ENCODE measurements around the gene NKAPL. TPM values are rescaled to one million over a fixed set of nuclear protein-coding genes. Genes with fewer than 3 reads are reported as not detected.

NKAPL gene
- total and polyA plus RNA-seq, 2 of the 13 experiments (the other 11 are each of a cell fraction or from before 2014, with no cell fraction given), result not detected

DNA sequence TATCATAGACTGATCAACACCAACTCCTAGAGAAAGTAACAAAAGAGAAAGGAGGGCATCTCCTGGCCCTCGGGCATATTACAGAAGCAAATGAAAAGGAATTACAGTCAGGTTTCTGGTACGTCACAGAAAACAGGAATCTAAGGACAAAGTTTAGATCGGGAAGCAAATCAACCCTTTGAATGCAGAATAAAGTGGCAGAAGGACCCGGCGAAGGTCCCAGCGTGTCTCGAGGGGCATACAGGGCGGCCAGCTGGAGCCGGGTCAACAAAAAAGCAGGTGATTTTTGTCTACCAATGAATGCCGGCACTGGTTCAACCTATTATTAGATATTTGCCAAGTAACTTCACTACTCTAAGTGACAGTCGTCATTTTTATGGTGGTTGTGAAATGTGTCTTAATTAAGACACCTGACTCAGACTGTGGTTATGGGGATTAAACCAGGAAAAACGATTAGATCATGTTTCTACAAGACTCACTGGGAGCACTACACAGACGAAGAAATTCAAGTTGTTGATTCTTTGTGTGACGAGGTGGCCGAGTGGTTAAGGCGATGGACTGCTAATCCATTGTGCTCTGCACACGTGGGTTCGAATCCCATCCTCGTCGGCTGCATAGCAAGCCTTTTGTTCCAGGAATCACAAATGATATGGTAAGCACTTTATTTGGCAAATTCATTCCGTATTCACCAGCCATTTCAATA, 46.4 kb upstream of the NKAPL start (continued):
- TF ChIP-seq, protein P1, sequence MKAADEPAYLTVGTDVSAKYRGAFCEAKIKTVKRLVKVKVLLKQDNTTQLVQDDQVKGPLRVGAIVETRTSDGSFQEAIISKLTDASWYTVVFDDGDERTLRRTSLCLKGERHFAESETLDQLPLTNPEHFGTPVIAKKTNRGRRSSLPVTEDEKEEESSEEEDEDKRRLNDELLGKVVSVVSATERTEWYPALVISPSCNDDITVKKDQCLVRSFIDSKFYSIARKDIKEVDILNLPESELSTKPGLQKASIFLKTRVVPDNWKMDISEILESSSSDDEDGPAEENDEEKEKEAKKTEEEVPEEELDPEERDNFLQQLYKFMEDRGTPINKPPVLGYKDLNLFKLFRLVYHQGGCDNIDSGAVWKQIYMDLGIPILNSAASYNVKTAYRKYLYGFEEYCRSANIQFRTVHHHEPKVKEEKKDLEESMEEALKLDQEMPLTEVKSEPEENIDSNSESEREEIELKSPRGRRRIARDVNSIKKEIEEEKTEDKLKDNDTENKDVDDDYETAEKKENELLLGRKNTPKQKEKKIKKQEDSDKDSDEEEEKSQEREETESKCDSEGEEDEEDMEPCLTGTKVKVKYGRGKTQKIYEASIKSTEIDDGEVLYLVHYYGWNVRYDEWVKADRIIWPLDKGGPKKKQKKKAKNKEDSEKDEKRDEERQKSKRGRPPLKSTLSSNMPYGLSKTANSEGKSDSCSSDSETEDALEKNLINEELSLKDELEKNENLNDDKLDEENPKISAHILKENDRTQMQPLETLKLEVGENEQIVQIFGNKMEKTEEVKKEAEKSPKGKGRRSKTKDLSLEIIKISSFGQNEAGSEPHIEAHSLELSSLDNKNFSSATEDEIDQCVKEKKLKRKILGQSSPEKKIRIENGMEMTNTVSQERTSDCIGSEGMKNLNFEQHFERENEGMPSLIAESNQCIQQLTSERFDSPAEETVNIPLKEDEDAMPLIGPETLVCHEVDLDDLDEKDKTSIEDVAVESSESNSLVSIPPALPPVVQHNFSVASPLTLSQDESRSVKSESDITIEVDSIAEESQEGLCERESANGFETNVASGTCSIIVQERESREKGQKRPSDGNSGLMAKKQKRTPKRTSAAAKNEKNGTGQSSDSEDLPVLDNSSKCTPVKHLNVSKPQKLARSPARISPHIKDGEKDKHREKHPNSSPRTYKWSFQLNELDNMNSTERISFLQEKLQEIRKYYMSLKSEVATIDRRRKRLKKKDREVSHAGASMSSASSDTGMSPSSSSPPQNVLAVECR (CRISPR knock-in tag; IDR thresholded peaks at IDR 0.05; ENCODE audit: borderline replicate concordance), result peak; percentile 59; the same call in 1 of the 2 replicates
- peak; percentile 60 for TF ChIP-seq HDAC2 (CRISPR knock-in tag; IDR thresholded peaks at IDR 0.05)
- TF ChIP-seq, protein P2, sequence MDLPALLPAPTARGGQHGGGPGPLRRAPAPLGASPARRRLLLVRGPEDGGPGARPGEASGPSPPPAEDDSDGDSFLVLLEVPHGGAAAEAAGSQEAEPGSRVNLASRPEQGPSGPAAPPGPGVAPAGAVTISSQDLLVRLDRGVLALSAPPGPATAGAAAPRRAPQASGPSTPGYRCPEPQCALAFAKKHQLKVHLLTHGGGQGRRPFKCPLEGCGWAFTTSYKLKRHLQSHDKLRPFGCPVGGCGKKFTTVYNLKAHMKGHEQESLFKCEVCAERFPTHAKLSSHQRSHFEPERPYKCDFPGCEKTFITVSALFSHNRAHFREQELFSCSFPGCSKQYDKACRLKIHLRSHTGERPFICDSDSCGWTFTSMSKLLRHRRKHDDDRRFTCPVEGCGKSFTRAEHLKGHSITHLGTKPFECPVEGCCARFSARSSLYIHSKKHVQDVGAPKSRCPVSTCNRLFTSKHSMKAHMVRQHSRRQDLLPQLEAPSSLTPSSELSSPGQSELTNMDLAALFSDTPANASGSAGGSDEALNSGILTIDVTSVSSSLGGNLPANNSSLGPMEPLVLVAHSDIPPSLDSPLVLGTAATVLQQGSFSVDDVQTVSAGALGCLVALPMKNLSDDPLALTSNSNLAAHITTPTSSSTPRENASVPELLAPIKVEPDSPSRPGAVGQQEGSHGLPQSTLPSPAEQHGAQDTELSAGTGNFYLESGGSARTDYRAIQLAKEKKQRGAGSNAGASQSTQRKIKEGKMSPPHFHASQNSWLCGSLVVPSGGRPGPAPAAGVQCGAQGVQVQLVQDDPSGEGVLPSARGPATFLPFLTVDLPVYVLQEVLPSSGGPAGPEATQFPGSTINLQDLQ (CRISPR knock-in tag; IDR thresholded peaks at IDR 0.05), result no peak
- TF ChIP-seq, protein P3, sequence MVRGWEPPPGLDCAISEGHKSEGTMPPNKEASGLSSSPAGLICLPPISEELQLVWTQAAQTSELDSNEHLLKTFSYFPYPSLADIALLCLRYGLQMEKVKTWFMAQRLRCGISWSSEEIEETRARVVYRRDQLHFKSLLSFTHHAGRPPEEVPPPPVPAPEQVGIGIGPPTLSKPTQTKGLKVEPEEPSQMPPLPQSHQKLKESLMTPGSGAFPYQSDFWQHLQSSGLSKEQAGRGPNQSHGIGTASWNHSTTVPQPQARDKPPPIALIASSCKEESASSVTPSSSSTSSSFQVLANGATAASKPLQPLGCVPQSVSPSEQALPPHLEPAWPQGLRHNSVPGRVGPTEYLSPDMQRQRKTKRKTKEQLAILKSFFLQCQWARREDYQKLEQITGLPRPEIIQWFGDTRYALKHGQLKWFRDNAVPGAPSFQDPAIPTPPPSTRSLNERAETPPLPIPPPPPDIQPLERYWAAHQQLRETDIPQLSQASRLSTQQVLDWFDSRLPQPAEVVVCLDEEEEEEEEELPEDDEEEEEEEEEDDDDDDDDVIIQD (CRISPR knock-in tag; IDR thresholded peaks at IDR 0.05; ENCODE audit: low read depth), result no peak
- TF ChIP-seq MIXL1 (CRISPR knock-in tag; IDR thresholded peaks at IDR 0.05), result peak; percentile 83; the same call in 1 of the 2 replicates
- TF ChIP-seq, protein P4, sequence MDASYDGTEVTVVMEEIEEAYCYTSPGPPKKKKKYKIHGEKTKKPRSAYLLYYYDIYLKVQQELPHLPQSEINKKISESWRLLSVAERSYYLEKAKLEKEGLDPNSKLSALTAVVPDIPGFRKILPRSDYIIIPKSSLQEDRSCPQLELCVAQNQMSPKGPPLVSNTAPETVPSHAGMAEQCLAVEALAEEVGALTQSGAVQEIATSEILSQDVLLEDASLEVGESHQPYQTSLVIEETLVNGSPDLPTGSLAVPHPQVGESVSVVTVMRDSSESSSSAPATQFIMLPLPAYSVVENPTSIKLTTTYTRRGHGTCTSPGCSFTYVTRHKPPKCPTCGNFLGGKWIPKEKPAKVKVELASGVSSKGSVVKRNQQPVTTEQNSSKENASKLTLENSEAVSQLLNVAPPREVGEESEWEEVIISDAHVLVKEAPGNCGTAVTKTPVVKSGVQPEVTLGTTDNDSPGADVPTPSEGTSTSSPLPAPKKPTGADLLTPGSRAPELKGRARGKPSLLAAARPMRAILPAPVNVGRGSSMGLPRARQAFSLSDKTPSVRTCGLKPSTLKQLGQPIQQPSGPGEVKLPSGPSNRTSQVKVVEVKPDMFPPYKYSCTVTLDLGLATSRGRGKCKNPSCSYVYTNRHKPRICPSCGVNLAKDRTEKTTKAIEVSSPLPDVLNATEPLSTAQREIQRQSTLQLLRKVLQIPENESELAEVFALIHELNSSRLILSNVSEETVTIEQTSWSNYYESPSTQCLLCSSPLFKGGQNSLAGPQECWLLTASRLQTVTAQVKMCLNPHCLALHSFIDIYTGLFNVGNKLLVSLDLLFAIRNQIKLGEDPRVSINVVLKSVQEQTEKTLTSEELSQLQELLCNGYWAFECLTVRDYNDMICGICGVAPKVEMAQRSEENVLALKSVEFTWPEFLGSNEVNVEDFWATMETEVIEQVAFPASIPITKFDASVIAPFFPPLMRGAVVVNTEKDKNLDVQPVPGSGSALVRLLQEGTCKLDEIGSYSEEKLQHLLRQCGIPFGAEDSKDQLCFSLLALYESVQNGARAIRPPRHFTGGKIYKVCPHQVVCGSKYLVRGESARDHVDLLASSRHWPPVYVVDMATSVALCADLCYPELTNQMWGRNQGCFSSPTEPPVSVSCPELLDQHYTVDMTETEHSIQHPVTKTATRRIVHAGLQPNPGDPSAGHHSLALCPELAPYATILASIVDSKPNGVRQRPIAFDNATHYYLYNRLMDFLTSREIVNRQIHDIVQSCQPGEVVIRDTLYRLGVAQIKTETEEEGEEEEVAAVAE (CRISPR knock-in tag; IDR thresholded peaks at IDR 0.05; ENCODE audit: borderline replicate concordance), result peak; percentile 74; the same call in 1 of the 2 replicates
- 0 out of 2 replicates have a peak, but pooled peaks have one; percentile 52 for TF ChIP-seq ZIK1 (CRISPR knock-in tag; IDR thresholded peaks at IDR 0.05; ENCODE audit: borderline replicate concordance, low read depth)
- TF ChIP-seq, protein P5, sequence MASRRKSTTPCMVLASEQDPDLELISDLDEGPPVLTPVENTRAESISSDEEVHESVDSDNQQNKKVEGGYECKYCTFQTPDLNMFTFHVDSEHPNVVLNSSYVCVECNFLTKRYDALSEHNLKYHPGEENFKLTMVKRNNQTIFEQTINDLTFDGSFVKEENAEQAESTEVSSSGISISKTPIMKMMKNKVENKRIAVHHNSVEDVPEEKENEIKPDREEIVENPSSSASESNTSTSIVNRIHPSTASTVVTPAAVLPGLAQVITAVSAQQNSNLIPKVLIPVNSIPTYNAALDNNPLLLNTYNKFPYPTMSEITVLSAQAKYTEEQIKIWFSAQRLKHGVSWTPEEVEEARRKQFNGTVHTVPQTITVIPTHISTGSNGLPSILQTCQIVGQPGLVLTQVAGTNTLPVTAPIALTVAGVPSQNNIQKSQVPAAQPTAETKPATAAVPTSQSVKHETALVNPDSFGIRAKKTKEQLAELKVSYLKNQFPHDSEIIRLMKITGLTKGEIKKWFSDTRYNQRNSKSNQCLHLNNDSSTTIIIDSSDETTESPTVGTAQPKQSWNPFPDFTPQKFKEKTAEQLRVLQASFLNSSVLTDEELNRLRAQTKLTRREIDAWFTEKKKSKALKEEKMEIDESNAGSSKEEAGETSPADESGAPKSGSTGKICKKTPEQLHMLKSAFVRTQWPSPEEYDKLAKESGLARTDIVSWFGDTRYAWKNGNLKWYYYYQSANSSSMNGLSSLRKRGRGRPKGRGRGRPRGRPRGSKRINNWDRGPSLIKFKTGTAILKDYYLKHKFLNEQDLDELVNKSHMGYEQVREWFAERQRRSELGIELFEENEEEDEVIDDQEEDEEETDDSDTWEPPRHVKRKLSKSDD (CRISPR knock-in tag; IDR thresholded peaks at IDR 0.05; ENCODE audit: low read depth), result peak; percentile 77
- 0 out of 2 replicates have a peak, but pooled peaks have one; percentile 45 for TF ChIP-seq ZNF34 (CRISPR knock-in tag; IDR thresholded peaks at IDR 0.05; ENCODE audit: borderline replicate concordance)

Measured in HepG2 (cell line).